ENCODE results near the gene COL5A1. TPM values are rescaled to one million over a fixed set of nuclear protein-coding genes. Genes with fewer than 3 reads are reported as not detected.
"Not testable (repeated sequence)": the region's sequence is repeated elsewhere in the genome, so short reads cannot be mapped to it uniquely, and the experiment has no call there.

Gene COL5A1
- total RNA-seq, 4 donors from 2014 or later = 4.8 to 16.5 (median 9.4) TPM

DNA sequence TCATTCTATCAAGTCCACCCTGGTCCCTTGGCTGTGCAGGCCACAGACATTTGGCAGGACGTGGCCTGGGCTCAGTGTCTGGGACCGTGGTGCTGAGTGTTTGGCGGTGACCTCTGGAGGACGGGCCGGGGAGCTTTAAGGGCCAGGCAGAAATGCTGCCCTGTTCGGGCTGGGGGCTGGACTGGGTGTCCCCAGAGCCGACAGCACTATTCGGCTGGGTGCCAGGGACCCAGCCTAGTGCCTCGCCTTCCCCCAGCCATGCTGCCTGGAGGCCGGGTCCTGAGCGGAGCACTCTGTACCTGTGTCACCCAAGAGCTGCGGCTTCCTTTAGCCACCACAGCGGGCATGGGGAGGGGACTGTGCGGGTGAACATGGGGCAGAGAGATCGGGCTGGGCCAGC is 40.4 kb downstream of the COL5A1 start:
- H3K4me3 ChIP-seq (replicated peaks in 1 of 3) = no peak overlapping the region

GRCh38 chr9:134682651-134683364 is 41.2 kb downstream of the COL5A1 start:
- no peaks in the 10 kb centered on the region for H3K4me1 ChIP-seq
- TF ChIP-seq CTCF (IDR thresholded peaks at IDR 0.05) (no peak), POLR2A (IDR thresholded peaks at IDR 0.05) (no peak)
- no peaks in the 10 kb centered on the region for H3K27me3 ChIP-seq
- no peak overlapping the region for H3K4me3 ChIP-seq (replicated peaks in 1 of 3)
- H3K27ac ChIP-seq = no peak overlapping the region
- WGBS, 2 donors = 76 to 85% methylated on average over 25 of the region's 25 CpGs
- no peaks in the 10 kb centered on the region for H3K9me3 ChIP-seq
- no peak for DNase-seq
- intact Hi-C loops (cut with DNase I) = no loop called here
- no peaks in the 10 kb centered on the region for H3K36me3 ChIP-seq

More for the DNA sequence above, 40.4 kb downstream of the COL5A1 start:
- Histone ChIP-seq H3K36me3 (no peaks in the 10 kb centered on the region), H3K27ac (no peak overlapping the region), H3K9me3 (no peaks in the 10 kb centered on the region), H3K4me1 (no peaks in the 10 kb centered on the region), H3K27me3 (no peaks in the 10 kb centered on the region)
- intact Hi-C loops (cut with DNase I) = no loop called here
- DNase-seq = no peak
- 72 to 89% methylated on average over 7 to 12 of the region's 15 CpGs for WGBS, 2 donors
- no peak for TF ChIP-seq POLR2A (IDR thresholded peaks at IDR 0.05)

DNA sequence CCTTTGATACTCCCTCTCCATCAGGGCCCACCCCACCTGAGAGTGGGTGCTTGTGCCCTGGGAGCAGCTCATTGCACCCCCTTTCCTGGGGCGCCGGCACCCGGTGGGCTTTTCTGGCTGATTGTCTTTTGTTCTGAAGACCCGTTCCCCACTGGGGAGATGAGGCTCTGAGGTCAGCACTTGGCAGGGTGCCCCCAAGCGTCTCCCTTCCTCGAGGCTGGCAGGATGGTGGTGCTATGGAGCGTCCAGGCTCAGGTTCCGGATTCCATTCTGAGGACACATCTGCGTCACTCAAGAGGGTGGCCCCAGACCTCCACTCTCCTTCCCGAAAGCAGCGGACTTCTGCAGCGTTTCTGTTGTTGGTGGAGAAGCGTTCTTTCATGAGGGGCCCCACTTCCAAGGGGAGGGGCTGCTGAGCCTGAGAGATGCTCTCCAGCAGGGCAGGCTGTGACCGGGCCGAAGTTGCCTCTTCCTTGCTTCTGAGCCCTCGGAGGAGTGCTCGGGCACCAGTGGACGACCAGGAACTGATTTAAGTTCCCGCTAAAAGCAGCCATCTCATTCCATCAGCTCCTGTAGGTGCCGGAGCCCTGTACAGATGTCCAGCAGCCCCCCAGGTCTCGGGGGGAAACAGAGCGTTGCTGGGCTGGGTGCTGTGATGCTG is 42.2 kb downstream of the COL5A1 start:
- WGBS, 2 donors = 90 to 91% methylated on average over 9 to 19 of the region's 22 CpGs
- no peak for TF ChIP-seq POLR2A (IDR thresholded peaks at IDR 0.05)
- TF ChIP-seq CTCF (IDR thresholded peaks at IDR 0.05) = no peak
- no peak overlapping the region for H3K4me3 ChIP-seq (replicated peaks in 1 of 3)
- no peak overlapping the region for H3K27ac ChIP-seq
- H3K9me3 ChIP-seq = no peaks in the 10 kb centered on the region
- H3K27me3 ChIP-seq = no peaks in the 10 kb centered on the region
- intact Hi-C loops (cut with DNase I) = no loop called here
- no peak for DNase-seq
- no peaks in the 10 kb centered on the region for H3K4me1 ChIP-seq
- H3K36me3 ChIP-seq = no peaks in the 10 kb centered on the region

- H3K36me3 ChIP-seq = no peaks in the 10 kb centered on the region
- no peaks in the 10 kb centered on the region for H3K9me3 ChIP-seq
- H3K4me3 ChIP-seq (replicated peaks in 1 of 3) = no peak overlapping the region
- no peak overlapping the region for H3K27ac ChIP-seq
- no peaks in the 10 kb centered on the region for H3K4me1 ChIP-seq
- intact Hi-C loops (cut with DNase I) = no loop called here
- DNase-seq = no peak
- TF ChIP-seq POLR2A (IDR thresholded peaks at IDR 0.05) = no peak
- no peak for TF ChIP-seq CTCF (IDR thresholded peaks at IDR 0.05)
- whole genome bisulfite sequencing, 2 donors = 83 to 94% methylated on average over 3 of the region's 3 CpGs
- H3K27me3 ChIP-seq = no peaks in the 10 kb centered on the region
These were observed 42.7 kb downstream of the COL5A1 start for GRCh38 chr9:134684375-134684723.

GRCh38 chr9:134684941-134685340 is 43.3 kb downstream of the COL5A1 start:
- H3K4me1 ChIP-seq; H3K36me3 ChIP-seq; H3K9me3 ChIP-seq; intact Hi-C loops (cut with DNase I); H3K27ac ChIP-seq; DNase-seq; H3K4me3 ChIP-seq (replicated peaks in 1 of 3); H3K27me3 ChIP-seq: not testable (repeated sequence)

GRCh38 chr9:134685784-134686183 is 44.2 kb downstream of the COL5A1 start:
- TF ChIP-seq CTCF (IDR thresholded peaks at IDR 0.05) (no peak), POLR2A (IDR thresholded peaks at IDR 0.05) (no peak)
- no peaks in the 10 kb centered on the region for H3K27me3 ChIP-seq
- no peaks in the 10 kb centered on the region for H3K4me1 ChIP-seq
- intact Hi-C loops (cut with DNase I) = no loop called here
- no peak for DNase-seq
- no peak overlapping the region for H3K4me3 ChIP-seq (replicated peaks in 1 of 3)
- WGBS, 2 donors = 93 to 96% methylated on average over 3 of the region's 3 CpGs
- no peak overlapping the region for H3K27ac ChIP-seq
- H3K9me3 ChIP-seq = no peaks in the 10 kb centered on the region
- no peaks in the 10 kb centered on the region for H3K36me3 ChIP-seq
